Adrenal gland (tissue), 5 donors: ENCODE measurements around the gene CYFIP1.

Experiments
- POLR2A ChIP-seq, 2 donors: fragments of 450-650 bp; IDR thresholded peaks; one replicate each; pipeline ENCODE4 v1.6.1; 2017; ENCODE audit warnings: antibody characterized with exemption in 2 of 2, mild to moderate bottlenecking in 2 of 2, moderate library complexity in 1 of 2
- TF ChIP-seq, protein P1 (sequence below), 6 experiments: fragments of 450-650 bp in 4 of 6; fragments of 200-600 bp in 2 of 6; sonication (generic) in 1 of 6; IDR thresholded peaks; 1 replicate in 5 of 6; 2 replicates in 1 of 6; pipeline versions ENCODE4 v1.5.1 to v1.8.0; 2016 to 2021; ENCODE audit warnings: antibody characterized with exemption in 6 of 6, mild to moderate bottlenecking in 2 of 6, moderate library complexity in 1 of 6
- donor health status: DM: no; HTN: no; CAD: no.

DNA sequence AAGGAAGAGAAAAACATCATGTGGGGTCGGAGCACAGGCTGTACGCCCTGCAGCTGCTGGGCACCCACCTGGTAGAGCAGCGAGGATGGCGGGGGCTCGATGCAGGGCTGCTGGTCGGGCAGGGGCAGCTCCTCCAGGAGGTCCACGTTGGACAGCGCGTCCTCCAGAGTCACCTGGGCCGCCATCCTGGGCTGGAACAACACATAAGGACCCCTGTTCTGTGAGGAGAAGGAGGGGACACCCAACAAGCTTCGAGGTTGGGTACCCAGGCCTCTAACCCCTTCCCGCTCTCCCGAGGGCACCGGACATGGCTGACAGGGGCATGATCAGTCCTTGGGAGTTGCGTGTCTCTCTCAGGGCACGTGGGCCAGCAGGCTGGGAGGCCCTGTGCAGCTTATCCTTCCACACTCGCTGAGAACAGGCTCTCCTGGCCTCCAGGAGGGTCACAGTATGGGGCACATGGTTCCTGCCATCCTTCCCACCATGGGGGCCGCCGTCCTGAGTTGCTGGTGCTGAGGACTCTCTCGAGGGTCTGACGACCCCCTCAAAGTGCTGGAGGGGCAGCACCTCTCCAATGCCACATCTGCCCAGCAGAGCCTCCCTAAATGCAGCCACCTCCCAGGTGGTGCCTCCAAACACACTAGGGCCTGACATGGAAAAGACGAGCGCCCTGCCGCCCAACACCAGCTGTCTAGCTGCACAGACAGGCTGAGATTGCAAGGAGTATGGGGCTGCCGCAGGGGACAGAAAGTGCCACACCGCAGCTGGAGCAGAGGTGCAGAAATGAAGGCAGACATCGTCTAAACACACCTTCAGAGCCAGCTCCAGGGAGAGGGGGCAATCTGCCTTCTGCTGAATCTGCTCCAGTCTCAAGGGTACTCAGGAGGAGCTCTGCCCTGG, 32.8 kb downstream of the CYFIP1 start:
- TF ChIP-seq, protein P1, sequence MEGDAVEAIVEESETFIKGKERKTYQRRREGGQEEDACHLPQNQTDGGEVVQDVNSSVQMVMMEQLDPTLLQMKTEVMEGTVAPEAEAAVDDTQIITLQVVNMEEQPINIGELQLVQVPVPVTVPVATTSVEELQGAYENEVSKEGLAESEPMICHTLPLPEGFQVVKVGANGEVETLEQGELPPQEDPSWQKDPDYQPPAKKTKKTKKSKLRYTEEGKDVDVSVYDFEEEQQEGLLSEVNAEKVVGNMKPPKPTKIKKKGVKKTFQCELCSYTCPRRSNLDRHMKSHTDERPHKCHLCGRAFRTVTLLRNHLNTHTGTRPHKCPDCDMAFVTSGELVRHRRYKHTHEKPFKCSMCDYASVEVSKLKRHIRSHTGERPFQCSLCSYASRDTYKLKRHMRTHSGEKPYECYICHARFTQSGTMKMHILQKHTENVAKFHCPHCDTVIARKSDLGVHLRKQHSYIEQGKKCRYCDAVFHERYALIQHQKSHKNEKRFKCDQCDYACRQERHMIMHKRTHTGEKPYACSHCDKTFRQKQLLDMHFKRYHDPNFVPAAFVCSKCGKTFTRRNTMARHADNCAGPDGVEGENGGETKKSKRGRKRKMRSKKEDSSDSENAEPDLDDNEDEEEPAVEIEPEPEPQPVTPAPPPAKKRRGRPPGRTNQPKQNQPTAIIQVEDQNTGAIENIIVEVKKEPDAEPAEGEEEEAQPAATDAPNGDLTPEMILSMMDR (IDR thresholded peaks at IDR 0.05), result no peak
- TF ChIP-seq POLR2A (IDR thresholded peaks at IDR 0.05), result no peak
